Measurements from ENCODE around the gene PSME1.
A peak's percentile ranks its signal among the peaks of the same experiment; 100 is the strongest.

Gene PSME1

DNA sequence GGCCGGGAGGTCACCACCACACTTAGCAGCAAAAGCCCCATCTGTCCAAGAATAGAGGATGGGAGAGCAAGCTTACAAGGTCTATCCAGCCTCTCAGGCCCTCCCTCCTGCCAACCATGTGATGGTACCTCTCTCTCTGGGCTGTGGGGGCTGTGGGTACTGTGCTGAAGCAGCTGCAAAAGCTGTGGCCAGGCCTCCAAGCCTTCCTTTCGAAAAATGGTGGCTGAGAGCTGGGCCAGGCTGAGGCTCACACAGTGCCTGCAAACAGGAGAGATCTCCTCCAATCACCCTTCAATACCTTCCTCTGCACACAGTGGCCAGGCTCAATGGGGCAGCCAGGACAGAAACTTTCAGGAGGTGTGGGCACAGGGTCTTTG, 51.5 kb downstream of the PSME1 start:
- Histone ChIP-seq H3K9ac (ENCODE audit: low read length) (peak overlapping the region; percentile 72), H3K9me2 (replicated peaks; ENCODE audit: insufficient read depth, low read length) (no peaks in the 10 kb centered on the region), H3K36me3 (ENCODE audit: low read length) (no peaks in the 10 kb centered on the region)

More for the DNA sequence above, 51.5 kb downstream of the PSME1 start:
- TF ChIP-seq, protein P1, sequence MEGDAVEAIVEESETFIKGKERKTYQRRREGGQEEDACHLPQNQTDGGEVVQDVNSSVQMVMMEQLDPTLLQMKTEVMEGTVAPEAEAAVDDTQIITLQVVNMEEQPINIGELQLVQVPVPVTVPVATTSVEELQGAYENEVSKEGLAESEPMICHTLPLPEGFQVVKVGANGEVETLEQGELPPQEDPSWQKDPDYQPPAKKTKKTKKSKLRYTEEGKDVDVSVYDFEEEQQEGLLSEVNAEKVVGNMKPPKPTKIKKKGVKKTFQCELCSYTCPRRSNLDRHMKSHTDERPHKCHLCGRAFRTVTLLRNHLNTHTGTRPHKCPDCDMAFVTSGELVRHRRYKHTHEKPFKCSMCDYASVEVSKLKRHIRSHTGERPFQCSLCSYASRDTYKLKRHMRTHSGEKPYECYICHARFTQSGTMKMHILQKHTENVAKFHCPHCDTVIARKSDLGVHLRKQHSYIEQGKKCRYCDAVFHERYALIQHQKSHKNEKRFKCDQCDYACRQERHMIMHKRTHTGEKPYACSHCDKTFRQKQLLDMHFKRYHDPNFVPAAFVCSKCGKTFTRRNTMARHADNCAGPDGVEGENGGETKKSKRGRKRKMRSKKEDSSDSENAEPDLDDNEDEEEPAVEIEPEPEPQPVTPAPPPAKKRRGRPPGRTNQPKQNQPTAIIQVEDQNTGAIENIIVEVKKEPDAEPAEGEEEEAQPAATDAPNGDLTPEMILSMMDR (IDR thresholded peaks at IDR 0.05; ENCODE audit: insufficient read depth, low read length, poor library complexity, severe bottlenecking): no peak
- no peak for TF ChIP-seq EZH2phosphoT487 (conservative IDR thresholded peaks at IDR 0.05; ENCODE audit: low read length)
- Histone ChIP-seq H3K79me2 (ENCODE audit: insufficient read depth, low read length) (no peaks in the 10 kb centered on the region), H3K27me3 (ENCODE audit: low read length) (no peaks in the 10 kb centered on the region), H3K4me2 (ENCODE audit: low read depth, low read length, poor library complexity, severe bottlenecking) (peak overlapping the region; percentile 71), H2AFZ (ENCODE audit: low read depth, low read length, severe bottlenecking) (no peak overlapping the region), H3K4me3 (ENCODE audit: insufficient read depth, low read length, poor library complexity, severe bottlenecking) (peak overlapping the region; percentile 81), H3F3A (ENCODE audit: insufficient read depth) (peaks cover 14% of the 10 kb centered on the region), H3K9me3 (ENCODE audit: insufficient read depth, low read length) (no peaks in the 10 kb centered on the region), H3K27ac (ENCODE audit: low read depth, low read length) (peak overlapping the region; percentile 44; the same call in 1 of the 2 replicates), H4K20me1 (ENCODE audit: low read depth, low read length) (no peaks in the 10 kb centered on the region)

All from SU-DHL-6 (cell line).